Muscle of leg (tissue), 11 donors: ENCODE results near the gene CEP170B. TPM values are rescaled to one million over a fixed set of nuclear protein-coding genes. Genes with fewer than 3 reads are reported as not detected.

Experiments used
- DNase-seq: peaks from one replicate; pipeline ENCODE4 v3.0.0; 2013
- H3K27ac ChIP-seq: one replicate; pipeline ENCODE4 v1.5.1; 2013; ENCODE audit warnings: mild to moderate bottlenecking, low read length, control low read depth
- H3K27me3 ChIP-seq: one replicate; pipeline ENCODE4 v1.6.1; 2013; ENCODE audit warnings: low read length; ENCODE audit not compliant: control insufficient read depth, insufficient read depth
- H3K36me3 ChIP-seq: one replicate; pipeline ENCODE4 v1.6.1; 2013; ENCODE audit warnings: low read length; ENCODE audit not compliant: control insufficient read depth, insufficient read depth
- H3K4me1 ChIP-seq: one replicate; pipeline ENCODE4 v1.6.1; 2013; ENCODE audit warnings: low read length; ENCODE audit not compliant: control insufficient read depth, insufficient read depth
- H3K4me3 ChIP-seq: one replicate; pipeline ENCODE4 v1.5.1; 2013; ENCODE audit warnings: low read length, control low read depth
- H3K9me3 ChIP-seq: replicated peaks from 2 replicates; pipeline ENCODE4 v1.6.1; 2013; ENCODE audit warnings: low read depth, low read length; ENCODE audit not compliant: control insufficient read depth
- WGBS: methylation state at CpG from one replicate; pipeline ENCODE4 v1.1.5; 2013; ENCODE audit warnings: missing lambda C conversion rate; ENCODE audit not compliant: insufficient coverage; 5-methylcytosine and 5-hydroxymethylcytosine counted together
- polyA plus RNA-seq, 8 donors: library from polyadenylated mRNA; unstranded; fragments of 120-200 nt; gene quantifications; one replicate each; pipeline versions ENCODE4 v1.2.1 to v1.2.3, GENCODE V29; 2013; ENCODE audit warnings: inconsistent platforms in 1 of 8, low replicate concordance in 1 of 8; ENCODE audit not compliant: insufficient read length in 8 of 8, insufficient read depth in 1 of 8
- total RNA-seq: library from RNA; stranded (reverse); fragments of 120-200 nt; gene quantifications from one replicate; pipeline ENCODE4 v1.2.4, GENCODE V29; 2013

CEP170B gene
- total and polyA plus RNA-seq, 9 donors, result 1.6 to 5.1 (median 2.6) TPM

DNA sequence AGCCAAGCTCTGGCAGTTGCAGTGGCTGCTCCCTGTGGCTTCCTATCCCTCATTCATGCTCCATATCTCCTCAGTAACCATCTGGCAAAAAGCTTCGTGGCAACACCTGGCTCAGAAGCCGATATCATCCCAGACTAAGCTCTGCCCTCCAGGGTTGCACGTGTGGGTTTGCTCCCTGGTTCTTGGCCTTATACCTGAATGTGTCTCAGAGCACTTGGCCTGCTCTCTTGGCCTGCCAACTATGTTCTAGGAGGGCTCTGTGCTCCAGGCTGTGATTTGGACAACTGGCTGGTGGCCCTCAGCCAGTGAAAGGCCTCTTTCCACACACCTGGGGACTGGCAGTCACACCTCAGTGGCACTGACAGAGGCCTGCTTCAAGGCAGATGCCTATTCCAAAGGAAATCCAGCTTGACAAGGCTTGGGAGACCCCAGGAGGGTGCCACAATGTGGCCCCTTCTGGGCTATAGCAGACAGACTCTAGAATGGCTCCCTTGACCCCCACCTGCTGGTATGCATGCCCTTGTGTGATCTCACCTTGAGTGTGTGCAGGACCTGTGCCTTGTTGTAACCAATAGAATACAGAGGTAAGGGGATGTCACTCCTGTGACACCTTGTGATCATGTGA is 70.1 kb downstream of the CEP170B start:
- Histone ChIP-seq H3K9me3 (no peaks in the 10 kb centered on the region), H3K4me3 (no peak overlapping the region), H3K36me3 (no peaks in the 10 kb centered on the region), H3K4me1 (peaks cover 38% of the 10 kb centered on the region), H3K27me3 (peaks cover 36% of the 10 kb centered on the region), H3K27ac (no peak overlapping the region)
- no peak for DNase-seq
- 52% methylated on average over 3 of the region's 3 CpGs for WGBS

DNA sequence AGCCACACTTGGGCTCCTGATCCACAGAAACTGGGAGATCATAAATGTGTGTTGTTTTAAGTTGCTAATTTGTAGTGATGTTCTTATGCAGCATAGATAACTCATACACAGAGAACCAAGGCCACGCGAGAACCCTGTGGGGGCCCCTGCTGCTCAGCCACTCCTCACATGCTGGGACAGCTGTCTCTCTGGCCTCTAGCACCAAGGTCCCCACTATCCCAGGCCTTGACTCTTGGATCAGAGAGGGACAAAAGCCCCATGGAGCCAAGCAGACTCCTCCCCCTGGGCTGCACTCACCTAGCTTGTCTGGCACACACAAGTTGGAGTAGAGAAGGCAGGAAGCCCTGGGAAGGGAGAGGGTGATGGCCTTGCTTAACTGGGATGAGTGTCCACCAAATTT is 70.9 kb downstream of the CEP170B start:
- Histone ChIP-seq H3K4me3 (no peak overlapping the region), H3K9me3 (no peaks in the 10 kb centered on the region), H3K27me3 (peaks cover 36% of the 10 kb centered on the region), H3K27ac (no peak overlapping the region), H3K36me3 (no peaks in the 10 kb centered on the region), H3K4me1 (peaks cover 31% of the 10 kb centered on the region)
- WGBS, result no CpG with 5 or more reads among the region's 2 CpGs
- no peak for DNase-seq

DNA sequence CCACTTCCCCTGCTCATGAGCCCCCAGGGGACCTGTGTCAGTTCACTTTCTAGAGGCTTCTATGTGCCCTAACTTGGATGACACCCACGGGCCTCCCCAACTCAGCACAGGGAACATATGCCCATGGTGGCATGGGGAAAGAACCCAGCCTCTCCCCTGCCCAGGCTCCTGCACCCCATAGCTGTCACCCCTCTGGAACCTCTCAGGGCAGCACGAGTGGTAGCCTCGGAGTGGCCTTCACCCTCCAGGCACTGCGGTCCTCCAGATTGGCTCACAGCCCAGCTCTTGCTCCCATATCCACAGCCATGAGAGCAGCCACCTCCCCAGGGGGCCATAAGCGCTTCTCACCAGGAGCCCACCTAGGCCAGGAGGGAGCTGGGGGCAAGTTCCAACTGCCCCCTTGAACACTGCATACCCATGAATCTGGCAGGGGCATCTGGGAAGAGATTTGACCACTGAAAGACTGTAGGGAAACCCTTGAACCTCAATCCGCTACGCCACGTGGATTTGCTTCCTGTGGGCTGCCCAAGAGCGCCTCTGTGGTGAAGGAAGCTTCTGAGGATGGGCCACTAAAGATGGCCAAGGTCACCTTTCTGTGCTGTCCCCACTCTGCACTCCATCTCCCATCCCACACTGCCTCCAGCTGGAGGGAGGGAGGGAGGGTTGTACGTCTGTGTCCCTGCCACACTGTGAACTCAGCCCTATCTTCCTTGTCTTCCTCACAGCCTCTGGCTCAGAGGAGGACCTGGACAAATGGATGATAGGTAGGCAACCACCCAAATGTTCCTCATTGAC is 71.5 kb downstream of the CEP170B start:
- DNase-seq, result no peak

DNA sequence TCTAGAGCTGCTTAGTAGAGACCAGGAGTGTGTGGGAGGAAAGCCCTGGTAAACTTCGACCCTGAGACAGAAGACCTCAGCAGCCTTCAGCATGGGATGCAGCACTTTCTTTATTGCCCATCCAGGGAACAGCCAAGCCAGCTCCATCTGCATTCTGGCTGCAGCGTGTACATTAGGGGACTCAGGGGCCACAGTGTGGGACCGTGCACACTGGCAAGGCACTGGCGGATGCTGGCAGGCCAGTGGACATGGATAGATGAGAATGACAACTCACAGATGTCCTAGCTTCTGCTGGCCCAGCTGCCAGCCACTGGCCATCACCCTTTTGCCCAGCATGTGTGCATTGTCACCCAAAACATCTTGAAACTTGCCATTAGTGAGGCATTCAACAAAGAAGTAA is 72.1 kb downstream of the CEP170B start:
- no peak for DNase-seq
- Histone ChIP-seq H3K9me3 (no peaks in the 10 kb centered on the region), H3K27me3 (peaks cover 27% of the 10 kb centered on the region), H3K27ac (no peak overlapping the region), H3K4me1 (peaks cover 19% of the 10 kb centered on the region), H3K4me3 (no peak overlapping the region), H3K36me3 (no peaks in the 10 kb centered on the region)
- 62% methylated on average over 3 of the region's 4 CpGs for WGBS

More for the DNA sequence above, 71.5 kb downstream of the CEP170B start:
- no peak overlapping the region for H3K27ac ChIP-seq
- H3K27me3 ChIP-seq, result peaks cover 33% of the 10 kb centered on the region
- H3K9me3 ChIP-seq, result no peaks in the 10 kb centered on the region
- peaks cover 25% of the 10 kb centered on the region for H3K4me1 ChIP-seq
- H3K4me3 ChIP-seq, result no peak overlapping the region
- H3K36me3 ChIP-seq, result no peaks in the 10 kb centered on the region
- WGBS, result 57% methylated on average over 4 of the region's 10 CpGs

DNA sequence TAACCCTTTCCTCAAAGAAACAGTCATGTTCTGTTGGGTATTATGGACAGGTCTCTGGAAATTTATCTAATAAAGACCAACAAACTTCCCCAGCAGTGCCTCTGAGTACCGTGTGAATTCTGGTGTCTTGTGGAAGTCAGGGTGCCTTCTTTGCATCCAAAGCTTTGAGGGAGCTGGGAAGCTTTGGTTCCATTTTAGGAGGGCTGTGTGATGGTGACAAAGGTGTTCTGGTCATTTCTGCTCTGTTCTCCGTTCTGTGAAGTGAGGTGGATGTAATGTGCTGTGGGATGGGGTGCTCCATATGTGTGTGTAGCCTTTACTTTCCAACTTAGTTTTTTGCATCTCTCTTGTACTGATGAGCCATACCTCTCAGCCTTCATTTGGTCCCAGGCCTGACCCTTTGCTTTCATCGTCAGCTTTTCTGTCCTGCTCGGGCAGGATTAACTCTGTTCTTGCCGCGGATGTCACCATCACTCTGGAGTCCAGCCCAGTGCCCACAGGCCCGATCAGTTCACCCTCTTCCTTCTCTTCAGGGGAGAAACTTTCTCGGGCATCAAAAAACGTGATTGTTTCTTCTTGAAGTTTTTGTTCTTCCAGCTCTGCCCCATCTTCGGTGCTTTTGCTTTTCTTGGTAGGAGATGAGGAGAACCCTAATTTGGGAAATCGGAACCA is 72.8 kb downstream of the CEP170B start:
- no peak overlapping the region for H3K27ac ChIP-seq
- H3K9me3 ChIP-seq, result no peaks in the 10 kb centered on the region
- no peak overlapping the region for H3K4me3 ChIP-seq
- H3K36me3 ChIP-seq, result no peaks in the 10 kb centered on the region
- WGBS, result 55% methylated on average over 5 of the region's 11 CpGs
- peaks cover 21% of the 10 kb centered on the region for H3K27me3 ChIP-seq
- DNase-seq, result no peak
- H3K4me1 ChIP-seq, result peaks cover 12% of the 10 kb centered on the region

DNA sequence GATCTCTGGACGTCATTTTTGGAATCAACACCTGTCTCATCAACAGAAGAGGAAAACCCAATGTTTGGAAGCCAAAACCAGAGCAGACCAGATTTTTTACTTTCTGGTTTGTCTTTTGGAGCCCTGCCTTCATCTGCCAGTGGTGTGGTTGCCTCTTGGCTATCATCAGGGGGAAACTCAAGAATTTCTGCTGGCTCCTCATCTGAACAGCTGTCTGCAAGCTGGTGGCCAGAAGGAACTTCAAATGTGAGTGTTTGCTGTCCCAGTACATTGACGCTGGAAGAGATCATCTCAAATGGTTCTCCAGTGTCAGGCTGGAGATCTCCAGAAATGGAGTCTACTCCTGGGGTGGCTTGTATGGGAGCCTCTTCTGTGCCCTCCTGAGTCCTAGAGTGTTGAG is 73.4 kb downstream of the CEP170B start:
- no peak overlapping the region for H3K4me3 ChIP-seq
- peaks cover 18% of the 10 kb centered on the region for H3K27me3 ChIP-seq
- no peaks in the 10 kb centered on the region for H3K9me3 ChIP-seq
- H3K27ac ChIP-seq, result no peak overlapping the region
- H3K36me3 ChIP-seq, result no peaks in the 10 kb centered on the region
- 83% methylated on average over 1 of the region's 2 CpGs for WGBS
- H3K4me1 ChIP-seq, result peaks cover 9% of the 10 kb centered on the region
- DNase-seq, result no peak

DNA sequence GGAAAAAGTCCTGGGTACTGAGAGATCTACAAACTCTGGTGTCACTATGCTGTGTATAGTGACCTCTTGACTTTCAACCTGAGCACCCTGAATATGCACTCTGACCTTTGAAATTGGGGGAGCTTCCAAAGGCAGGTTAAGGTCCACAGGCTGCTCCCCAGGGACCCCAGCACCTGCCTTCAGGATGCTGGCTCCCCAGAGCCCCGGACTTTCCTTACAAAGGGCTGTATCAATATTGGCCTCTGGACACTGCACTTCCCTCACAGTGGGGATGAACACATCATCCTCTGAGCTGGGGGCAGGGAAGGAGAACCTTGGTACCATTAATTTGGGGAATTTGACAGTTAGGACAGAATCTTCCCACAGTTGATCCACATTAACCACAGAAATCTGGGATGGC is 73.9 kb downstream of the CEP170B start:
- no peaks in the 10 kb centered on the region for H3K36me3 ChIP-seq
- 80% methylated on average over 1 of the region's 1 CpG for WGBS
- no peak overlapping the region for H3K27ac ChIP-seq
- H3K4me3 ChIP-seq, result no peak overlapping the region
- peaks cover 9% of the 10 kb centered on the region for H3K4me1 ChIP-seq
- no peaks in the 10 kb centered on the region for H3K9me3 ChIP-seq
- no peak for DNase-seq
- peaks cover 17% of the 10 kb centered on the region for H3K27me3 ChIP-seq

DNA sequence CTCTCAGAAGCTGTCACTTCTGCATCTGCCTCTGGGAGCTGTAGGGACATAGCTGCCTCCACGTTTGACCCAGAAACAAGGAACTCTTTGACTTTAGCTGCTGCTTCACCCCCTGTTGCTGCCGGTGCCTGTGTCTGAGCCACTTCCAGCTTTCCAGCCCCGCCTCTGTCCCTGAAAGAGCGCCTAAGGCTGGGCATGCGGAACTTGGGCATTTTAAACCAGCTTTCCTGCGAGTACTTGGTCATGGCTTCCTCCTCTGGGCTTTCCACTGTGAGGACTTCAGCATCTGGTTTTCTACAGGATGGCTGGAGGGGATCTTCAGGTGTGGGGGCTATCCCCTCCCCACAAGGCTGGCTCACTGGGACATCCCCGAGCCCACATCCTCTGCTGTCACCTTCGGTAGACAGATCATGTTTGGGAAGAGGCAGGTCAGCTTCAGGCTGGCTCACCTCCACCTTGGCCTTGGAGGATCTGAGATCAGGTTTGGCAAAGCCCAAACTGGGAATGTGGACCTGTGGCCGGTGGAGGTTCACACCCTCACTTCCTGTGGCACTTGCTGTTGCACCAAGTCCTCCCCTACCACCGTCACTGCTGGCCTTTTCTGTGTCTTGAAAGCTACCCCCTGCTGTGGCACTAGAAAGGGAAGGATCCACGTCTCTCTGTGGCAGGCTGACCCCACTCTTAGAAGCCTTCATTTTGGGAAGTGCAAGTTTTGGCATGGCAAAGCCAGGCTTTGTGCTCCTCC is 74.8 kb downstream of the CEP170B start:
- Histone ChIP-seq H3K4me1 (peaks cover 6% of the 10 kb centered on the region), H3K27ac (no peak overlapping the region), H3K36me3 (no peaks in the 10 kb centered on the region), H3K27me3 (peaks cover 10% of the 10 kb centered on the region), H3K9me3 (no peaks in the 10 kb centered on the region), H3K4me3 (no peak overlapping the region)
- 48% methylated on average over 8 of the region's 11 CpGs for WGBS
- DNase-seq, result peak; percentile 23

DNA sequence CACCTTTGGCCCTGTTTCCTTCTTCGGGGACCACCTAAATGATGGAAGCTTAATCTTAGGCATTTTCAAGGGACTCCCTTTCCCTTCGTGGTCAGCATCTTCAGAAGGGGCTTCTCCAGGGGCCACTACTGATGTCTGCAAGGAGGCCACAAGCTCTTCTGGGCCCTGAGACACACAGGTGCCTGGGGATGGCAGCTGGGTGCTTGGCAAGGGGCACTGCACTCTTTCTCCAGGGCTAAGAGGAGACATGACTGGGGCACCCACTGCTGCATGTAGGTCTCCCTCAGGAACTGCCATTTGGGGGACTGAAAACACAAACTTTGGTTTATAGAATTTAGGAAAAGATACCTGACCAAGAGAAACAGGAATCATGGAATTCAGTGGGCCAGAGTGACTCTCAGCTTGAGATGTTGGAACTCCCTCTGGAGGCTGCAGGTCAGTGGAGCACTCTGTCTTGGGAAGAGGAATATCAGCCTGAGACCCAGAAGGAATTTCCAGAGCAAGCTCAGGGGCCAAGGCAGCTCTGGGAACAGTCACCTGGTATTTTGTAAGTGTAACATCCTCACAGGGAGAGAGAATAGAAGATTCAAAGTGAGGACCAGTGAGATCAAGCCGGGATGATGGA is 75.6 kb downstream of the CEP170B start:
- WGBS, result no CpG with 5 or more reads among the region's 3 CpGs
- Histone ChIP-seq H3K4me3 (no peak overlapping the region), H3K36me3 (no peaks in the 10 kb centered on the region), H3K4me1 (peaks cover 6% of the 10 kb centered on the region), H3K27me3 (peaks cover 7% of the 10 kb centered on the region), H3K9me3 (no peaks in the 10 kb centered on the region), H3K27ac (no peak overlapping the region)
- DNase-seq, result no peak
